H9 (cell line): ENCODE data around the gene PLG. TPM values are rescaled to one million over a fixed set of nuclear protein-coding genes. Genes with fewer than 3 reads are reported as not detected.
"Not testable (repeated sequence)": the region's sequence is repeated elsewhere in the genome, so short reads cannot be mapped to it uniquely, and the experiment has no call there.

Source experiments
- DNase-seq: peaks from one replicate; pipeline ENCODE4 v3.0.0-alpha.2; 2017
- H2AFZ ChIP-seq: one replicate; pipeline ENCODE4 v1.6.1; 2013; ENCODE audit warnings: mild to moderate bottlenecking, low read length, control low read depth, moderate library complexity
- H2AK5ac ChIP-seq: 2 replicates; pipeline ENCODE4 v1.6.1; 2013; ENCODE audit warnings: low read length, control low read depth, mixed read lengths; ENCODE audit not compliant: insufficient read length
- H2BK120ac ChIP-seq: one replicate; pipeline ENCODE4 v1.6.1; 2013; ENCODE audit warnings: low read depth, mild to moderate bottlenecking, low read length, control low read depth, inconsistent platforms; ENCODE audit not compliant: poor library complexity, severe bottlenecking
- H2BK12ac ChIP-seq: 2 replicates; pipeline ENCODE4 v1.6.1; 2013; ENCODE audit warnings: low read length, control low read depth, mixed read lengths, low read depth; ENCODE audit not compliant: insufficient read length
- H2BK15ac ChIP-seq: 2 replicates; pipeline ENCODE4 v1.6.1; 2013; ENCODE audit warnings: low read depth, low read length, control low read depth
- H2BK20ac ChIP-seq: one replicate; pipeline ENCODE4 v1.6.1; 2013; ENCODE audit warnings: low read depth, mild to moderate bottlenecking, low read length, control low read depth, inconsistent platforms; ENCODE audit not compliant: poor library complexity, severe bottlenecking
- H2BK5ac ChIP-seq: 2 replicates; pipeline ENCODE4 v1.6.1; 2013; ENCODE audit warnings: low read length, control low read depth, mixed read lengths; ENCODE audit not compliant: insufficient read length
- H3K14ac ChIP-seq: 2 replicates; pipeline ENCODE4 v1.6.1; 2013; ENCODE audit warnings: low read length, control low read depth; ENCODE audit not compliant: insufficient read depth
- H3K18ac ChIP-seq: 2 replicates; pipeline ENCODE4 v1.6.1; 2013; ENCODE audit warnings: low read depth, mild to moderate bottlenecking, mixed read lengths, low read length, control low read depth; ENCODE audit not compliant: insufficient read length
- H3K23ac ChIP-seq: 2 replicates; pipeline ENCODE4 v1.6.1; 2013; ENCODE audit warnings: low read length, control low read depth, mixed read lengths, low read depth; ENCODE audit not compliant: insufficient read length
- H3K23me2 ChIP-seq: 2 replicates; pipeline ENCODE4 v1.6.1; 2013; ENCODE audit warnings: low read depth, mild to moderate bottlenecking, mixed read lengths, low read length, control low read depth; ENCODE audit not compliant: insufficient read length, poor library complexity, severe bottlenecking
- H3K27ac ChIP-seq: 2 replicates; pipeline ENCODE4 v1.5.1; 2013; ENCODE audit warnings: low read length, control low read depth, mixed read lengths, low read depth; ENCODE audit not compliant: insufficient read length
- H3K27me3 ChIP-seq: 2 replicates; pipeline ENCODE4 v1.6.1; 2013; ENCODE audit warnings: low read length, control low read depth, inconsistent platforms; ENCODE audit not compliant: insufficient read depth
- H3K4ac ChIP-seq: 2 replicates; pipeline ENCODE4 v1.6.1; 2013; ENCODE audit warnings: low read depth, mild to moderate bottlenecking, control low read depth, inconsistent platforms, low read length, moderate library complexity
- H3K4me1 ChIP-seq: 2 replicates; pipeline ENCODE4 v1.6.1; 2013; ENCODE audit warnings: low read length, control low read depth, inconsistent platforms; ENCODE audit not compliant: insufficient read depth
- H3K4me2 ChIP-seq: 2 replicates; pipeline ENCODE4 v1.6.1; 2013; ENCODE audit warnings: low read length, control low read depth, mixed read lengths; ENCODE audit not compliant: insufficient read length, insufficient read depth
- H3K56ac ChIP-seq: 2 replicates; pipeline ENCODE4 v1.6.1; 2013; ENCODE audit warnings: low read depth, mild to moderate bottlenecking, mixed read lengths, low read length, control low read depth; ENCODE audit not compliant: insufficient read length
- H3K79me1 ChIP-seq: 2 replicates; pipeline ENCODE4 v1.6.1; 2013; ENCODE audit warnings: low read depth, mild to moderate bottlenecking, moderate library complexity, low read length, control low read depth, inconsistent platforms; ENCODE audit not compliant: insufficient read depth, poor library complexity, severe bottlenecking
- H3K79me2 ChIP-seq: 2 replicates; pipeline ENCODE4 v1.6.1; 2013; ENCODE audit warnings: low read length, control low read depth, inconsistent platforms; ENCODE audit not compliant: insufficient read depth
- H3K9ac ChIP-seq: 2 replicates; pipeline ENCODE4 v1.6.1; 2013; ENCODE audit warnings: low read length, control low read depth, mixed read lengths; ENCODE audit not compliant: insufficient read length; ENCODE audit errors: extremely low read depth
- H3K9me3 ChIP-seq: one replicate; pipeline ENCODE4 v1.6.1; 2013; ENCODE audit warnings: low read depth, low read length, inconsistent platforms; ENCODE audit not compliant: control insufficient read depth
- H3T11ph ChIP-seq: one replicate; pipeline ENCODE4 v1.6.1; 2013; ENCODE audit warnings: mild to moderate bottlenecking, low read length, control low read depth, inconsistent platforms
- H4K20me1 ChIP-seq: one replicate; pipeline ENCODE4 v1.6.1; 2013; ENCODE audit not compliant: control insufficient read depth, insufficient read length, insufficient read depth
- H4K5ac ChIP-seq: 2 replicates; pipeline ENCODE4 v1.6.1; 2013; ENCODE audit warnings: low read depth, mild to moderate bottlenecking, mixed read lengths, low read length, control low read depth; ENCODE audit not compliant: insufficient read length
- H4K8ac ChIP-seq: replicated peaks from 2 replicates; pipeline ENCODE4 v1.6.1; 2013; ENCODE audit warnings: low read length, control low read depth, mixed read lengths, low read depth; ENCODE audit not compliant: insufficient read length
- H4K91ac ChIP-seq: 2 replicates; pipeline ENCODE4 v1.6.1; 2013; ENCODE audit warnings: low read depth, mild to moderate bottlenecking, moderate library complexity, mixed read lengths, low read length, control low read depth; ENCODE audit not compliant: insufficient read length
- H3K27ac Mint-ChIP-seq, 3 experiments: 2 replicates in 2 of 3; 3 replicates in 1 of 3; pipeline ENCODE4 v1.8.0; 2020 to 2021; ENCODE audit warnings: mixed read lengths in 3 of 3, mild to moderate bottlenecking in 1 of 3, moderate library complexity in 1 of 3
- H3K27me3 Mint-ChIP-seq: 2 replicates; pipeline ENCODE4 v1.8.0; 2021; ENCODE audit warnings: low read depth, mild to moderate bottlenecking, moderate library complexity, mixed read lengths
- H3K36me3 Mint-ChIP-seq, 3 experiments: 2 replicates in 2 of 3; 3 replicates in 1 of 3; pipeline ENCODE4 v1.8.0; 2020 to 2021; ENCODE audit warnings: low read depth in 3 of 3, mixed read lengths in 3 of 3; ENCODE audit not compliant: insufficient read depth in 1 of 3
- H3K4me1 Mint-ChIP-seq, 2 experiments: 2 replicates each; pipeline ENCODE4 v1.8.0; 2020; ENCODE audit warnings: mixed read lengths in 2 of 2
- H3K4me3 Mint-ChIP-seq, 2 experiments: 2 replicates in 1 of 2; 3 replicates in 1 of 2; pipeline ENCODE4 v1.8.0; 2020 to 2021; ENCODE audit warnings: mild to moderate bottlenecking in 2 of 2, mixed read lengths in 2 of 2, moderate library complexity in 1 of 2
- H3K9me3 Mint-ChIP-seq, 2 experiments: 2 replicates in 1 of 2; 3 replicates in 1 of 2; pipeline ENCODE4 v1.8.0; 2020; ENCODE audit warnings: mild to moderate bottlenecking in 2 of 2, mixed read lengths in 2 of 2, moderate library complexity in 1 of 2
- WGBS: extraction: QIAGEN DNeasy Blood & Tissue Kit; methylation state at CpG from one replicate; pipeline ENCODE4 v1.1.7; 2013; ENCODE audit warnings: missing lambda C conversion rate, low lambda C conversion rate, mixed read lengths; ENCODE audit not compliant: insufficient read length; ENCODE audit errors: extremely low coverage; 5-methylcytosine and 5-hydroxymethylcytosine counted together
- total RNA-seq: library from RNA; stranded (reverse); gene quantifications from 2 replicates; pipeline ENCODE4 v1.2.1, GENCODE V29; 2021

PLG gene
- total RNA-seq, 1 experiment from 2014 or later = not detected

DNA sequence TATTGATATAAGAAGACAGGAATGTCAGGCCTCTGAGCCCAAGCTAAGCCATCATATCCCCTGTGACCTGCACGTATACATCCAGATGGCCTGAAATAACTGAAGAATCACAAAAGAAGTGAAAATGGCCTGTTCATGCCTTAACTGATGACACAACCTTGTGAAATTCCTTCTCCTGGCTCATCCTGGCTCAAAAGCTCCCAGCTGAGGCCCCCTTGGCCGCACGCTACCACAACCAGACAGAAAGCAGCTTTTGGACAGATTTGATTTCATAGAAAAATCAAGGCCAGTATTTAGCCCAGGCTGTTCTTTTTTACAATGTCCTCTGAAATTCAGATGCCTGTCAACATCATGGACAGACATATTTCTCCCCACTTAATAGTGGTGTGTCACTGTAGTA is 78.6 kb downstream of the PLG start:
- H3K27me3 ChIP-seq, H3K4me2 ChIP-seq, H4K91ac ChIP-seq, H2AK5ac ChIP-seq, DNase-seq, H3K4me1 Mint-ChIP-seq, H2BK20ac ChIP-seq, H3K14ac ChIP-seq, H3K4me1 ChIP-seq, H4K20me1 ChIP-seq, H3K9me3 Mint-ChIP-seq, H3K23ac ChIP-seq, H2BK120ac ChIP-seq, H3K4me3 Mint-ChIP-seq, H3K79me1 ChIP-seq, H3K9ac ChIP-seq, H3K9me3 ChIP-seq, H3K4ac ChIP-seq, H2BK5ac ChIP-seq, H3T11ph ChIP-seq, H4K5ac ChIP-seq, H3K56ac ChIP-seq, H3K27ac ChIP-seq, H3K79me2 ChIP-seq, H3K18ac ChIP-seq, H2BK15ac ChIP-seq, H3K27ac Mint-ChIP-seq, H4K8ac ChIP-seq, H3K27me3 Mint-ChIP-seq, H2AFZ ChIP-seq, H2BK12ac ChIP-seq, H3K23me2 ChIP-seq, H3K36me3 Mint-ChIP-seq: not testable (repeated sequence)
- no CpG with 5 or more reads among the region's 3 CpGs for WGBS
